Natural killer cell (primary cell): ENCODE measurements around the gene TAPT1. TPM values are rescaled to one million over a fixed set of nuclear protein-coding genes. Genes with fewer than 3 reads are reported as not detected.

Experiments
- ATAC-seq, 3 donors: fragments of 150-1000 bp in 2 of 3; fragments of 200-7000 bp in 1 of 3; cut with Tn5 transposase; 1 replicate in 1 of 3; 2 replicates in 2 of 3; pipeline ENCODE4 v1.10.0; 2021; ENCODE audit warnings: mild to moderate bottlenecking in 2 of 3, moderate library complexity in 2 of 3
- DNase-seq, 2 donors: peaks; one replicate each; pipeline versions ENCODE4 v3.0.0 to v3.0.0-alpha.2; 2013 to 2021; ENCODE audit warnings: mixed read lengths in 1 of 2
- H3K27ac ChIP-seq: one replicate; pipeline ENCODE4 v1.5.1; 2013; ENCODE audit warnings: mild to moderate bottlenecking, low read length
- H3K27me3 ChIP-seq: one replicate; pipeline ENCODE4 v1.6.1; 2013; ENCODE audit warnings: low read length; ENCODE audit not compliant: control insufficient read depth, insufficient read depth
- H3K36me3 ChIP-seq: one replicate; pipeline ENCODE4 v1.6.1; 2013; ENCODE audit warnings: low read length; ENCODE audit not compliant: control insufficient read depth, insufficient read depth
- H3K4me1 ChIP-seq: one replicate; pipeline ENCODE4 v1.6.1; 2013; ENCODE audit warnings: low read length; ENCODE audit not compliant: control insufficient read depth, insufficient read depth
- H3K4me3 ChIP-seq: one replicate; pipeline ENCODE4 v1.5.1; 2013; ENCODE audit warnings: low read length
- H3K9me3 ChIP-seq: one replicate; pipeline ENCODE4 v1.6.1; 2013; ENCODE audit warnings: low read length; ENCODE audit not compliant: control insufficient read depth, insufficient read depth
- H3K27ac Mint-ChIP-seq, 2 donors: one replicate each; pipeline ENCODE4 v1.8.0; 2022; ENCODE audit warnings: mild to moderate bottlenecking in 2 of 2, mixed read lengths in 2 of 2, moderate library complexity in 1 of 2
- H3K27me3 Mint-ChIP-seq, 2 donors: one replicate each; pipeline ENCODE4 v1.8.0; 2022; ENCODE audit warnings: low read depth in 2 of 2, mixed read lengths in 2 of 2
- H3K36me3 Mint-ChIP-seq: one replicate; pipeline ENCODE4 v1.8.0; 2022; ENCODE audit warnings: mixed read lengths
- H3K4me1 Mint-ChIP-seq, 2 donors: one replicate each; pipeline ENCODE4 v1.8.0; 2022; ENCODE audit warnings: mixed read lengths in 2 of 2
- H3K4me3 Mint-ChIP-seq: one replicate; pipeline ENCODE4 v1.8.0; 2022; ENCODE audit warnings: mild to moderate bottlenecking, moderate library complexity, mixed read lengths
- H3K9me3 Mint-ChIP-seq, 2 donors: one replicate each; pipeline ENCODE4 v1.8.0; 2022; ENCODE audit warnings: mixed read lengths in 2 of 2
- WGBS: methylation state at CpG from one replicate; pipeline ENCODE4 v1.1.7; 2013; ENCODE audit warnings: missing lambda C conversion rate; ENCODE audit not compliant: insufficient coverage; 5-methylcytosine and 5-hydroxymethylcytosine counted together
- intact Hi-C: fragments of 100-400 bp; cut with micrococcal nuclease; formaldehyde crosslinking; loops from one replicate; pipeline ENCODE4 v1.14.2; 2022
- total RNA-seq, 4 donors: library from RNA; stranded (reverse); fragments of 120-200 nt in 1 of 4; gene quantifications; one replicate each; pipeline versions ENCODE4 v1.2.3 to v1.2.4, GENCODE V29; 2013 to 2022
- TF ChIP-seq, protein P1 (sequence below): fragments of 200-600 bp; IDR thresholded peaks from one replicate; pipeline ENCODE4 v1.8.0; 2022; ENCODE audit warnings: antibody characterized with exemption

Gene TAPT1
- total RNA-seq, 3 donors from 2014 or later (not counting 1 experiment from before 2014, with no cell fraction given), result 52.5 to 67.5 (median 52.7) TPM

GRCh38 chr4:16269240-16269639 is 43.0 kb upstream of the TAPT1 start:
- Histone ChIP-seq H3K9me3 (no peaks in the 10 kb centered on the region), H3K27ac (no peak overlapping the region), H3K4me1 (no peaks in the 10 kb centered on the region), H3K27me3 (no peaks in the 10 kb centered on the region), H3K36me3 (no peaks in the 10 kb centered on the region), H3K4me3 (no peak overlapping the region)
- H3K36me3 Mint-ChIP-seq, result no peaks in the 10 kb centered on the region
- DNase-seq (no peak), ATAC-seq (no peak)
- peaks cover 3 to 7% of the 10 kb centered on the region in 2 donors for H3K27me3 Mint-ChIP-seq
- H3K27ac Mint-ChIP-seq, result no peak overlapping the region
- WGBS, result 91% methylated on average over 1 of the region's 1 CpG
- no peaks in the 10 kb centered on the region for H3K9me3 Mint-ChIP-seq
- H3K4me3 Mint-ChIP-seq, result no peak overlapping the region
- H3K4me1 Mint-ChIP-seq, result peaks cover 0 to 7% of the 10 kb centered on the region in 2 donors
- intact Hi-C loops, result loop anchor here (5.0 kb wide), 1 partner anchor 462 kb away; no protein-coding TSS in a partner anchor
- TF ChIP-seq, protein P1, sequence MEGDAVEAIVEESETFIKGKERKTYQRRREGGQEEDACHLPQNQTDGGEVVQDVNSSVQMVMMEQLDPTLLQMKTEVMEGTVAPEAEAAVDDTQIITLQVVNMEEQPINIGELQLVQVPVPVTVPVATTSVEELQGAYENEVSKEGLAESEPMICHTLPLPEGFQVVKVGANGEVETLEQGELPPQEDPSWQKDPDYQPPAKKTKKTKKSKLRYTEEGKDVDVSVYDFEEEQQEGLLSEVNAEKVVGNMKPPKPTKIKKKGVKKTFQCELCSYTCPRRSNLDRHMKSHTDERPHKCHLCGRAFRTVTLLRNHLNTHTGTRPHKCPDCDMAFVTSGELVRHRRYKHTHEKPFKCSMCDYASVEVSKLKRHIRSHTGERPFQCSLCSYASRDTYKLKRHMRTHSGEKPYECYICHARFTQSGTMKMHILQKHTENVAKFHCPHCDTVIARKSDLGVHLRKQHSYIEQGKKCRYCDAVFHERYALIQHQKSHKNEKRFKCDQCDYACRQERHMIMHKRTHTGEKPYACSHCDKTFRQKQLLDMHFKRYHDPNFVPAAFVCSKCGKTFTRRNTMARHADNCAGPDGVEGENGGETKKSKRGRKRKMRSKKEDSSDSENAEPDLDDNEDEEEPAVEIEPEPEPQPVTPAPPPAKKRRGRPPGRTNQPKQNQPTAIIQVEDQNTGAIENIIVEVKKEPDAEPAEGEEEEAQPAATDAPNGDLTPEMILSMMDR, result no peak

- H3K4me3 Mint-ChIP-seq, result no peak overlapping the region
- DNase-seq (no peak), ATAC-seq (no peak)
- H3K27me3 ChIP-seq, result no peaks in the 10 kb centered on the region
- TF ChIP-seq, protein P1, result no peak
- H3K9me3 ChIP-seq, result no peaks in the 10 kb centered on the region
- H3K4me3 ChIP-seq, result no peak overlapping the region
- intact Hi-C loops, result loop anchor here (5.0 kb wide), 1 partner anchor 461 kb away; no protein-coding TSS in a partner anchor
- no peaks in the 10 kb centered on the region for H3K9me3 Mint-ChIP-seq
- H3K4me1 ChIP-seq, result no peaks in the 10 kb centered on the region
- H3K36me3 ChIP-seq, result no peaks in the 10 kb centered on the region
- H3K27ac Mint-ChIP-seq, result no peak overlapping the region
- H3K27me3 Mint-ChIP-seq, result peaks cover 3 to 7% of the 10 kb centered on the region in 2 donors
- H3K4me1 Mint-ChIP-seq, result peaks cover 0 to 7% of the 10 kb centered on the region in 2 donors
- WGBS, result 100% methylated on average over 2 of the region's 3 CpGs
- no peak overlapping the region for H3K27ac ChIP-seq
- no peaks in the 10 kb centered on the region for H3K36me3 Mint-ChIP-seq
These were observed 42.0 kb upstream of the TAPT1 start for GRCh38 chr4:16268290-16268689.

DNA sequence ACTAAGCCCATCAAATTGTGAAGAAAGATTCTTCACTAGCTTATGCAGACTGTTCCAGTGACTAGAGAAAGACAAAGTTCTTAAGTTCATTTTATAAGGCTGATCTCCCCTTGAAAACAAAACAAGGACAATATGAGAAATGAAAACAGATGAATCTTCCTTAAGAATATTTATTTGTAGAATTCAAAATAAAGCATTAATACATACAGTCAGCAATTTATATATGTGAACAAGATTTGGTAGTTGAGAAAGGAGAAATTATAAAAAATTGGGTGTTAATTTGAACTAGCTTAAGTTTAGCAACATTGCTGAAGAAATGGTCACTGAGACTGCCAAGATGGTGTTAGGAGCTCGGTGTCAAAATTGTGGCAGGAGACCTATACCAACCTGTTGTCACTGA is 41.4 kb upstream of the TAPT1 start:
- TF ChIP-seq, protein P1, result no peak
- Histone ChIP-seq H3K9me3 (no peaks in the 10 kb centered on the region), H3K36me3 (no peaks in the 10 kb centered on the region), H3K27me3 (no peaks in the 10 kb centered on the region), H3K27ac (no peak overlapping the region), H3K4me1 (no peaks in the 10 kb centered on the region), H3K4me3 (no peak overlapping the region)
- Mint-ChIP-seq H3K4me1 (peaks cover 0 to 7% of the 10 kb centered on the region in 2 donors), H3K27ac (no peak overlapping the region), H3K36me3 (no peaks in the 10 kb centered on the region), H3K4me3 (no peak overlapping the region), H3K9me3 (no peaks in the 10 kb centered on the region), H3K27me3 (peaks cover 3 to 5% of the 10 kb centered on the region in 2 donors)
- WGBS, result 87% methylated on average over 1 of the region's 1 CpG
- no peak for ATAC-seq
- DNase-seq, result no peak
- intact Hi-C loops, result loop anchor here (5.0 kb wide), 1 partner anchor 460 kb away; no protein-coding TSS in a partner anchor

DNA sequence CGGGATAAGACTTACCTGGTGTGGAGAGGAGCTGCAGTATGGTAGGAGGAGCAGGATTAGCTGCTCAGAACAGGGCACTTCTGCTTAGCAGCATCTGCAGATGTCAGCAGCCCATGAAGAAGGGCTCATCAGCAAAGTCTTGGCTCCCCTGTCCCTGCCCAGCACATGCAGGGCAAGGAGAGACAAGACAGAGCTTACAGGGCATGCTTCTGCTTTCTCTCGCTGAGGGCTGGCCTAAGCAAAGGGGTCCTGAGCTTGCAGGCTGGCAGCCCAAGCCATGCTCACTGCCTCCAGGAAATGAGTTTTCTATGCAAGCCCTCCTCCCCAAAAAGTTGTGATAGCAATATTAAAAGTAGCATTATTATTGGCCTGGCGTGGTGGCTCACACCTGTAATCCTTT is 39.5 kb upstream of the TAPT1 start:
- H3K4me3 Mint-ChIP-seq, result no peak overlapping the region

More for the DNA sequence above, 39.5 kb upstream of the TAPT1 start:
- H3K27ac Mint-ChIP-seq, result no peak overlapping the region
- H3K36me3 ChIP-seq, result no peaks in the 10 kb centered on the region
- no peaks in the 10 kb centered on the region for H3K36me3 Mint-ChIP-seq
- no peaks in the 10 kb centered on the region for H3K27me3 ChIP-seq
- H3K27me3 Mint-ChIP-seq, result peaks cover 0 to 3% of the 10 kb centered on the region in 2 donors
- TF ChIP-seq, protein P1, result no peak
- intact Hi-C loops, result loop anchor here (5.0 kb wide), 1 partner anchor 459 kb away; no protein-coding TSS in a partner anchor
- ATAC-seq (no peak), DNase-seq (no peak)
- H3K4me3 ChIP-seq, result no peak overlapping the region
- H3K4me1 ChIP-seq, result no peaks in the 10 kb centered on the region
- no peaks in the 10 kb centered on the region for H3K9me3 Mint-ChIP-seq
- H3K9me3 ChIP-seq, result no peaks in the 10 kb centered on the region
- no peak overlapping the region for H3K27ac ChIP-seq
- peaks cover 0 to 7% of the 10 kb centered on the region in 2 donors for H3K4me1 Mint-ChIP-seq
- whole genome bisulfite sequencing, result 90% methylated on average over 3 of the region's 3 CpGs
